Endothelial cell of umbilical vein (primary cell): Measurements from ENCODE around the gene LRRTM3. TPM values are rescaled to one million over a fixed set of nuclear protein-coding genes. Genes with fewer than 3 reads are reported as not detected.

Source experiments
- BruUV-seq: library from RNA; stranded (reverse); fragments of 400-500 nt; replicated peaks from 2 replicates; lab custom pipeline; 2021; lab: Mats Ljungman, UMichigan
- CTCF ChIA-PET: fragments of 300-600, 350-600 bp; sonication (Branson Sonifier 250); formaldehyde crosslinking; loops from one replicate; lab custom pipeline; 2021; ENCODE audit warnings: antibody characterized with exemption, inconsistent platforms; lab: Charles Lee
- POLR2A ChIA-PET: fragments of 300-600, 350-600 bp; sonication (Branson Sonifier 250); formaldehyde crosslinking; loops from one replicate; lab custom pipeline; 2021; ENCODE audit warnings: antibody characterized with exemption, inconsistent platforms; lab: Charles Lee
- DNase-seq: peaks from one replicate; pipeline ENCODE4 v3.0.0-alpha.2; 2011; ENCODE audit warnings: low read depth, low spot score
- FAIRE-seq: peaks from 2 replicates; lab custom pipeline; 2011; peaks lifted over from hg19 to GRCh38; lab: Jason Lieb, UNC
- H2AFZ ChIP-seq: 2 replicates; pipeline ENCODE4 v1.6.0; 2012; ENCODE audit warnings: low read depth, low read length, control low read depth, inconsistent platforms
- H3K27ac ChIP-seq: 2 replicates; pipeline ENCODE4 v1.5.1; 2011; ENCODE audit warnings: low read depth, mild to moderate bottlenecking, control low read depth, low read length, moderate library complexity; ENCODE audit not compliant: insufficient read depth
- H3K27me3 ChIP-seq, 2 experiments: 2 replicates each; pipeline versions ENCODE4 v1.6.0 to v1.6.1; 2011; ENCODE audit warnings: low read length in 2 of 2, mixed read lengths in 1 of 2; ENCODE audit not compliant: control insufficient read depth in 2 of 2, insufficient read depth in 2 of 2
- H3K36me3 ChIP-seq, 2 experiments: 2 replicates in 1 of 2; 3 replicates in 1 of 2; pipeline ENCODE4 v1.5.1; 2011; ENCODE audit warnings: low read length in 2 of 2, mild to moderate bottlenecking in 1 of 2, moderate library complexity in 1 of 2; ENCODE audit not compliant: control insufficient read depth in 2 of 2, insufficient read depth in 2 of 2; ENCODE audit errors: extremely low read depth in 1 of 2
- H3K4me1 ChIP-seq: 3 replicates; pipeline ENCODE4 v1.5.1; 2011; ENCODE audit warnings: mild to moderate bottlenecking, low read length; ENCODE audit not compliant: control insufficient read depth, insufficient read depth; ENCODE audit errors: extremely low read depth
- H3K4me2 ChIP-seq: 2 replicates; pipeline ENCODE4 v1.6.1; 2011; ENCODE audit warnings: low read length, control low read depth, mixed read lengths; ENCODE audit not compliant: insufficient read depth
- H3K4me3 ChIP-seq, 3 experiments: fragments of 200-600 bp in 1 of 3; sonication (generic), shearing (Covaris generic) in 1 of 3; replicated peaks in 1 of 3; 2 replicates each; pipeline ENCODE4 v1.5.1; 2011 to 2016; ENCODE audit warnings: control low read depth in 3 of 3, low read length in 3 of 3, mild to moderate bottlenecking in 2 of 3, inconsistent platforms in 1 of 3, low read depth in 1 of 3, moderate library complexity in 1 of 3; ENCODE audit not compliant: insufficient read depth in 1 of 3
- H3K79me2 ChIP-seq: 2 replicates; pipeline ENCODE4 v1.6.0; 2012; ENCODE audit warnings: low read length, inconsistent platforms; ENCODE audit not compliant: control insufficient read depth, insufficient read depth
- H3K9ac ChIP-seq: replicated peaks from 2 replicates; pipeline ENCODE3; 2011; ENCODE audit warnings: low read length, control low read depth; ENCODE audit not compliant: insufficient read depth; ENCODE audit errors: extremely low read depth
- H3K9me1 ChIP-seq: replicated peaks from 3 replicates; pipeline ENCODE4 v1.6.0; 2011; ENCODE audit warnings: mild to moderate bottlenecking, low read length; ENCODE audit not compliant: control insufficient read depth, insufficient read depth; ENCODE audit errors: extremely low read depth
- H3K9me3 ChIP-seq: replicated peaks from 2 replicates; pipeline ENCODE4 v1.5.1; 2012; ENCODE audit warnings: low read length, inconsistent platforms; ENCODE audit not compliant: control insufficient read depth, insufficient read depth
- H4K20me1 ChIP-seq: replicated peaks from 2 replicates; pipeline ENCODE3; 2011; ENCODE audit warnings: mild to moderate bottlenecking, low read length; ENCODE audit not compliant: control insufficient read depth, insufficient read depth; ENCODE audit errors: extremely low read depth
- CTCF ChIP-seq, 2 donors: IDR thresholded peaks; 1 replicate in 1 of 2; 2 replicates in 1 of 2; pipeline ENCODE4 v1.5.1; 2011; ENCODE audit warnings: low read length in 2 of 2, mild to moderate bottlenecking in 2 of 2, moderate library complexity in 2 of 2, control low read depth in 1 of 2, inconsistent platforms in 1 of 2, low read depth in 1 of 2; ENCODE audit not compliant: insufficient read depth in 1 of 2; ENCODE audit errors: extremely low read depth in 1 of 2
- EZH2 ChIP-seq: IDR thresholded peaks from 2 replicates; pipeline ENCODE4 v1.6.1; 2012; ENCODE audit warnings: borderline replicate concordance, low read depth, mild to moderate bottlenecking, moderate library complexity, low read length, inconsistent platforms; ENCODE audit not compliant: severe bottlenecking
- FOS ChIP-seq: IDR thresholded peaks from 2 replicates; pipeline ENCODE4 v1.6.1; 2011; ENCODE audit warnings: mild to moderate bottlenecking, low read length, moderate library complexity, borderline replicate concordance; ENCODE audit not compliant: insufficient read depth
- GATA2 ChIP-seq: IDR thresholded peaks from 2 replicates; pipeline ENCODE4 v1.7.0; 2011; ENCODE audit warnings: low read depth, mild to moderate bottlenecking, moderate library complexity, mixed read lengths, low read length; ENCODE audit not compliant: insufficient read length, insufficient read depth
- JUN ChIP-seq: IDR thresholded peaks from 2 replicates; pipeline ENCODE4 v1.6.1; 2011; ENCODE audit warnings: borderline replicate concordance, low read depth; ENCODE audit not compliant: insufficient read length, insufficient read depth
- MYC ChIP-seq: IDR thresholded peaks from one replicate; pipeline ENCODE4 v1.6.1; 2011; ENCODE audit warnings: mild to moderate bottlenecking, low read depth, low read length
- POLR2A ChIP-seq: IDR thresholded peaks from 2 replicates; pipeline ENCODE4 v1.6.1; 2012; ENCODE audit warnings: low read depth, mild to moderate bottlenecking, control low read depth, low read length
- POLR2AphosphoS5 ChIP-seq: IDR thresholded peaks from 2 replicates; pipeline ENCODE4 v1.6.1; 2012; ENCODE audit warnings: low read depth, mild to moderate bottlenecking, control low read depth, low read length, moderate library complexity; ENCODE audit not compliant: insufficient read depth
- dilution Hi-C: fragments of 300-500 bp; cut with MboI; formaldehyde crosslinking; loops from one replicate; pipeline ENCODE4 v1.15.0; 2019; ENCODE audit warnings: low sequenced_read_pairs; ENCODE audit not compliant: extremely low pct_ligation_motif_present
- intact Hi-C: fragments of 100-400 bp; cut with micrococcal nuclease; formaldehyde crosslinking; loops from one replicate; pipeline ENCODE4 v1.10.0; 2022
- polyA plus RNA-seq, 4 experiments: library from polyadenylated mRNA; depleted of rRNA in 3 of 4; stranded (reverse) in 3 of 4; unstranded in 1 of 4; fragments of >200 nt; gene quantifications; 2 replicates each; pipeline versions ENCODE4 v1.2.1 to v1.2.3, GENCODE V29; 2011 to 2012; ENCODE audit warnings: missing spikeins in 1 of 4
- total RNA-seq: library from RNA; stranded (reverse); gene quantifications from 2 replicates; pipeline ENCODE4 v1.2.3, GENCODE V29; 2021
- TF ChIP-seq, protein P1 (sequence below): IDR thresholded peaks from 2 replicates; pipeline ENCODE4 v1.6.1; 2011; ENCODE audit not compliant: insufficient read depth, insufficient read length

LRRTM3 gene
- total and polyA plus RNA-seq, 2 donors (not counting 3 experiments of a cell fraction or from before 2014, with no cell fraction given) = not detected

DNA sequence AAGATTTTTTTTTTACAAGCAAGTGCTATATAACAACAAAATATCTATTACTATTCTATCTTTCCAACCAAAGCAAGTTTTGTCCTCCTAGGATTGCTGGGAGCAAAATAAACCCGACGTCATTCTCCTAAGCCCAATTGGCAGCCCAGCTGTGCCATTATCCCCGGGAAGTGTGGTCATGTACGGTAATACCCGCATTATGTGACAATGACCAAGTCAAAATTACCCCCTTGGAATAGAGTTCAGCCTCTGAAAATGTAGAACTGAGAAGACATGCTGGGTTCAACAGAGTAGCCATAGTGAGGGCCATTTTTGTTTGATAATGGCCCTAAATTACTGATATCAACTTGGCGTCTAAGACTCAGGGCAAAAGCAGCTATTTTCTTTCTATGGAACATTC lies 215.5 kb downstream of the LRRTM3 start:
- DNase-seq (no peak), FAIRE-seq (no peak)
- Histone ChIP-seq H3K36me3 (no peaks in the 10 kb centered on the region), H3K9ac (no peak overlapping the region), H3K4me1 (no peaks in the 10 kb centered on the region), H3K4me2 (no peak overlapping the region), H3K9me1 (no peaks in the 10 kb centered on the region), H2AFZ (no peak overlapping the region), H3K9me3 (no peaks in the 10 kb centered on the region), H4K20me1 (no peaks in the 10 kb centered on the region), H3K4me3 (no peak overlapping the region), H3K79me2 (no peaks in the 10 kb centered on the region), H3K27me3 (no peaks in the 10 kb centered on the region), H3K27ac (no peak overlapping the region)
- no TSS peak for BruUV-seq
- dilution Hi-C loops (no loop called here), intact Hi-C loops (no loop called here)
- ChIA-PET CTCF (interaction anchor here (1.2 kb wide), 1 partner anchor 11 kb away, joined by 4 read pairs; no protein-coding TSS in a partner anchor), POLR2A (no interaction called here)
- no peak for TF ChIP-seq FOS
- no peak for TF ChIP-seq CTCF (IDR thresholded peaks at IDR 0.05; ENCODE audit: extremely low read depth in 1 of 2, insufficient read depth in 1 of 2, low read depth in 1 of 2, low read length in 2 of 2)

GRCh38 chr10:67144530-67144929 lies 218.7 kb downstream of the LRRTM3 start:
- intact Hi-C loops = no loop called here
- H3K4me2 ChIP-seq = no peak overlapping the region
- H3K4me3 ChIP-seq = no peak overlapping the region
- dilution Hi-C loops = no loop called here
- H3K27ac ChIP-seq = no peak overlapping the region
- no peaks in the 10 kb centered on the region for H3K9me1 ChIP-seq
- no peaks in the 10 kb centered on the region for H4K20me1 ChIP-seq
- CTCF ChIA-PET = no interaction called here
- no peaks in the 10 kb centered on the region for H3K4me1 ChIP-seq
- BruUV-seq = no TSS peak
- H3K27me3 ChIP-seq = no peaks in the 10 kb centered on the region
- DNase-seq = no peak
- no peaks in the 10 kb centered on the region for H3K79me2 ChIP-seq
- POLR2A ChIA-PET = no interaction called here
- TF ChIP-seq JUN (no peak), FOS (no peak), POLR2A (no peak), EZH2 (no peak), MYC (no peak), GATA2 (no peak), POLR2AphosphoS5 (no peak), CTCF (IDR thresholded peaks at IDR 0.05; ENCODE audit: extremely low read depth in 1 of 2, insufficient read depth in 1 of 2, low read depth in 1 of 2, low read length in 2 of 2) (no peak)
- TF ChIP-seq, protein P1, sequence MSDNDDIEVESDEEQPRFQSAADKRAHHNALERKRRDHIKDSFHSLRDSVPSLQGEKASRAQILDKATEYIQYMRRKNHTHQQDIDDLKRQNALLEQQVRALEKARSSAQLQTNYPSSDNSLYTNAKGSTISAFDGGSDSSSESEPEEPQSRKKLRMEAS = no peak
- no peak for FAIRE-seq
- H3K9me3 ChIP-seq = no peaks in the 10 kb centered on the region
- H2AFZ ChIP-seq = no peak overlapping the region
- no peak overlapping the region for H3K9ac ChIP-seq
- H3K36me3 ChIP-seq = no peaks in the 10 kb centered on the region
